GM13977 (cell line): Measurements from ENCODE around the gene CSPG4.
"Not testable (repeated sequence)": the region's sequence is repeated elsewhere in the genome, so short reads cannot be mapped to it uniquely, and the experiment has no call there.

Source experiments
- DNase-seq: peaks from one replicate; pipeline ENCODE4 v3.0.0; 2012; ENCODE audit warnings: low spot score
- in situ Hi-C: fragments of 300-500 bp; cut with MboI; formaldehyde crosslinking; loops from one replicate; pipeline ENCODE4 v1.12.0; 2022; ENCODE audit warnings: low sequenced_read_pairs, low pct_unique_long_range_greater_than_20kb, mixed read lengths, inconsistent platforms; ENCODE audit not compliant: unreplicated experiment
- TF ChIP-seq, protein P1 (sequence below): IDR thresholded peaks from 2 replicates; pipeline ENCODE4 v1.5.1; 2012; ENCODE audit warnings: mild to moderate bottlenecking, control low read depth; ENCODE audit not compliant: insufficient read depth; ENCODE audit errors: extremely low read depth, missing control alignments

Gene CSPG4

GRCh38 chr15:75693501-75694240 is 19.0 kb downstream of the CSPG4 start:
- no peak for DNase-seq
- in situ Hi-C loops: no loop called here
- TF ChIP-seq, protein P1, sequence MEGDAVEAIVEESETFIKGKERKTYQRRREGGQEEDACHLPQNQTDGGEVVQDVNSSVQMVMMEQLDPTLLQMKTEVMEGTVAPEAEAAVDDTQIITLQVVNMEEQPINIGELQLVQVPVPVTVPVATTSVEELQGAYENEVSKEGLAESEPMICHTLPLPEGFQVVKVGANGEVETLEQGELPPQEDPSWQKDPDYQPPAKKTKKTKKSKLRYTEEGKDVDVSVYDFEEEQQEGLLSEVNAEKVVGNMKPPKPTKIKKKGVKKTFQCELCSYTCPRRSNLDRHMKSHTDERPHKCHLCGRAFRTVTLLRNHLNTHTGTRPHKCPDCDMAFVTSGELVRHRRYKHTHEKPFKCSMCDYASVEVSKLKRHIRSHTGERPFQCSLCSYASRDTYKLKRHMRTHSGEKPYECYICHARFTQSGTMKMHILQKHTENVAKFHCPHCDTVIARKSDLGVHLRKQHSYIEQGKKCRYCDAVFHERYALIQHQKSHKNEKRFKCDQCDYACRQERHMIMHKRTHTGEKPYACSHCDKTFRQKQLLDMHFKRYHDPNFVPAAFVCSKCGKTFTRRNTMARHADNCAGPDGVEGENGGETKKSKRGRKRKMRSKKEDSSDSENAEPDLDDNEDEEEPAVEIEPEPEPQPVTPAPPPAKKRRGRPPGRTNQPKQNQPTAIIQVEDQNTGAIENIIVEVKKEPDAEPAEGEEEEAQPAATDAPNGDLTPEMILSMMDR: no peak

DNA sequence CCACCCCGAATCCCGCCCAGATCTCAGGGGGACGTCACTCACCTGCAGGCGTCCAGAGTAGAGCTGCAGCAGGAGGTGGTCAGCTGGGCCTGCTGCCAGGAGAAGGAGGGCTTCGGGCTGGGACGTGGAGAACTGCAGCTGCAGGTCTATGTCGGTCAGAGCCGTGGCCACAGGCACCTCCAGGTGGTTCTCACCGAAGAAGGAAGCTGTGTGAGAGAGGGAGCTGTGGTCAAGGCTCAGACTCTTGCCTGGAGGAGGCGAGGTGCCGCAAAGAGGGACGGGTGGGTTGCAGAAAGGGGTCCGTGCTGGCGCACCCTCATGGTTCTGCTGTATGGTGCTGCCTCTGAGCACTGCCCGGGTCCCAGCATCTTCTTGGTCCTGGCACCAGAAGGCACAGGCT is 19.6 kb downstream of the CSPG4 start:
- DNase-seq, in situ Hi-C loops: not testable (repeated sequence)

GRCh38 chr15:75692311-75692710 is 20.3 kb downstream of the CSPG4 start:
- in situ Hi-C loops, DNase-seq: not testable (repeated sequence)

DNA sequence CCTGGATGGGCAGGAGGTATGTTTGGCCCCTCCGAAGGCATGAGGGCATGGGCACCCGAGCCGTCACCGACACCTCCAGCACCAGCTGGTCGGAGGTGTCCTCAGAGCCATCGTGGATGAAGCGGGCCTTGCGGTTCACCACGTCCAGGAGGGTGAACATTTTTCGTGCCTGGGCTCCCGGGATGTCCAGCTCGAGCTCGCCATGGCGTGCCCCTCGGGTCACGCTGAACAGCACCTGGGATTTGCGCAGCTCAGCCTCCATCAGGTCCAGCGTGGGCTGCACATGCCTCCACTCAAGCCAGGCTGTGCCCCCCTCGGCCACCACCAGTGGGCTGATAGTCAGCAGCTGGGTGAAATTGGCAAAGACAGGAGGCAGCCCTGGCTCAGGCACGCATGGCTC is 23.2 kb downstream of the CSPG4 start:
- DNase-seq, in situ Hi-C loops: not testable (repeated sequence)

GRCh38 chr15:75688831-75689230 is 23.8 kb downstream of the CSPG4 start:
- DNase-seq: no peak
- TF ChIP-seq, protein P1: no peak
- in situ Hi-C loops: no loop called here

DNA sequence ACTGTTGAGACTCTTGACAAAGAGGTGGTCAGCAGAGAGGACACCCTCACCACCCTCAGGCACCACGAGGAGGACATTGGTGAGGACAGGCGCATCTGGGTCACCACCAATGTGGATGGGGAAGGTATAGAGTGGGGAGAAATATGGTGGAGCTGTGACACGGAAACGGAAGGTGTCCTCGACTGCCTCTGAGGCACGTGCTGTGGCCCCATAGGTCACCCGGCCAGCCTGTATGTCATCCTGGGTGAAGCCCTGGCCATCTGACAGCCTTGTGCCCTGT is 24.4 kb downstream of the CSPG4 start:
- TF ChIP-seq, protein P1: no peak
- no peak for DNase-seq
- in situ Hi-C loops: no loop called here

DNA sequence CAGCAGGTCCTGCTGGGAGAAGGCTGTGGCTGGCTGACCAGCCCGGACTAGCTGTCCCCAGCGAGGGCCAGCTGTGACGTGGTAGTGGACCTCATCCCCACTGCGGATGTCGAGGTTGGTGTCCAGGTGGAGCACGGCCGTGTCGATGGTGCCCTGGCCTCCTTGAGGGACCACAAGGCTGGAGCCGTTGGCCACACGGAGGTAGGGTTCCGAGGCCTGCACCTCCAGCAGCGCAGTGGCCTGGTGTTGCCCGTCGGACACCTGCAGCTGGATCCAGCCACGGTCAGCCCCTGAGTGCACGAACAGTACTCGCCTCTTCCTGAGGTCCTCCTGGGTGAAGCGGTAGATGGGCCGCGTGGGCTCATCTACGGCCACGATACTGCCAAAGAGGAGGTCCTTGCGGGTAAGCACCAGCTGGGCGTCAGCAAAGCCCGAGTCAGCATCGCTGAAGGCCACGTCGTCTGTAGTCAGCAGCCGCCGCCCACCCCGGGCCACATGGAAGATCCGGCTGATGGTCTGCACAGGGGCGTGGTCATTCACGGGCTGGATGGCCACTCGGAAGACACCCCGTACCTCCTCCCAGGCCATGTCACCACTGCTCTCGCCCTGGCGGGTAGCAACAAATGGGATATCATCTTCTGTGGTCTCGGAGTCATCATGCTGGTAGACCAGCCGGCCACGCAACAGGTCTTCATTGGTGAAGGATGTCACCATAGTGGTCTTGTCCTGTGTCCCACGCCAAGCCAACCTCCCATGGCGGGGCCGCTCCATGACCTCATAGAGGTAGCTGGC is 25.0 kb downstream of the CSPG4 start:
- no peak for DNase-seq
- TF ChIP-seq, protein P1: no peak
- in situ Hi-C loops: no loop called here

DNA sequence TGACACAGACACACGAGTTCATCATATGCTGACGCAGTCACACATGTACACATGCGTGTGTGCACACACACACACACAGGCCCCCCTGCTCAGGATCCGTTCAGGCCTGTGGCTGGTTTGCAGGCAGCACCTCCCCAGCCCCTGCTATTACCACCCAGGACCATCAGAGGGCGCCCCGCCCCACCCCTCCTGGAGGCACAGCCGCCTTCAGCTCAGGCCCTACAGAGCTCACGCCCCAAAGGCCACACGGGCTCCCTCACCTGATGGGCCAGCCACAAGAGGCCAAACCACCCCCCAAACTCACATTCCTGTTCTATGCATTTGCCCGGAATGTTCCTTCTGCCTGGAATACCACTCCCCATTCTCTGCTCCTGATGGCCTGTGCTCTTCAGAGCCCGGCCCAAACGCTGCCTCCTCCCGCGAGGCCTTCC is 26.4 kb downstream of the CSPG4 start:
- in situ Hi-C loops: not testable (repeated sequence)
- peak; percentile 78 for DNase-seq
- TF ChIP-seq, protein P1: peak; percentile 72
